SIG-M5 (cell line): ENCODE measurements around the gene NPAS3.

ENCODE experiments used
- DNase-seq: peaks from one replicate; lab custom pipeline; 2025; lab: John Stamatoyannopoulos, UW

Gene NPAS3

DNA sequence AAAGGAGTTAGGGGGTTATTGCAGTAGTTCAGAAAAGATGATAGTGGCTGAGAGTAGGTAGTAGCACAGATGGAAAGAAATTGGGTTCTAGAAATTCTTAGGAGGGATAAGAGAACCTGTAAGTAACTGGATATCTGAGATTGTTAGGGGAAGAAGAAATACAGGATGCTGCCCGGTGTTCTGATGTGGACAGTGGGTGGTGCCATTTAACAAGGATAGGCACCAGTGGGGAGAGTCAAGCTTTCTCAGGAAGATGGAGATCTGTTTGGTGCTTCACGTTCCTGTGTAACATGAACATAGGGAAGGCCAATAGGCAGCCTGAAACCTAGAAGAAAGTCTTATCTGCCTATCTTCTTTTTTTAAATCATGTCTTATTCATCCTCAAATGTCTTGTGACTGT, 245.9 kb downstream of the NPAS3 start:
- DNase-seq: no peak

DNA sequence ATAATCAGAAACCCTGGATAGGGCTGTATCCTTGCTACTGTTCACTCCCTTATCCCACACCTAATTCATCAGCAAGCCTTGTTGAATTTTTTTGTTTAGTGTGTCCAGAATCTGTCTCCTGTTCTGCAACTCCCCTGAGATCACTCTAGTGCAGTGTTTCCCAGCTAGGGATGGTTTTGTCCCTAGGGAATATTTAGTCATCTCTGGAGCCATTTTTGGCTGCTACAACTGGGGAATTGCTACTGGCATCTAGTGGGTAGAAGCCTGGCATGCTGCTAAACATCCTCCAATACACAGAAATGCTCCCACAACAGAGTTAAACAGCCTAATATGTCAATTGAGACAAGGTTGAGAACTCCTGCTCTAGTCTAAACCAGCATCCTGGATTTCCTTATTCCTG, 248.0 kb downstream of the NPAS3 start:
- no peak for DNase-seq

DNA sequence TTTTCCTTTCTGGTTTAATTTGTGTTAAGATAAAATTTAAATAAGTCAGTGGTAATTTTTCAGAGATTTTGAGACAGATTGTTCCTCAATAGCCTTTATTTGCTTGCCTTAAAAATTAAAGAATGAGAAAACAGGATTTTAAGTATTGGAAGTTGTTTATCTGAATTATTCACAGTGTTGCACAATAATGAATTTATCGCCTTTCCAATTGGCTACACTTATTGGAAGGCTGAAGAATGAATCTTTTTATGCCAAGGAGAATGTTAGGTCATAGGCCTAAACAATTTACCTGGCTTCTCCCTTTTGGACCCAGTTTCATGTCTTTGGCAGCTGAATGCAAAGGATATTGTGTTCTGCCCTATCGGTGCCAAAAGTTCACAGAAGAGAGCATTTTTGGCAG, 250.2 kb downstream of the NPAS3 start:
- DNase-seq: no peak

DNA sequence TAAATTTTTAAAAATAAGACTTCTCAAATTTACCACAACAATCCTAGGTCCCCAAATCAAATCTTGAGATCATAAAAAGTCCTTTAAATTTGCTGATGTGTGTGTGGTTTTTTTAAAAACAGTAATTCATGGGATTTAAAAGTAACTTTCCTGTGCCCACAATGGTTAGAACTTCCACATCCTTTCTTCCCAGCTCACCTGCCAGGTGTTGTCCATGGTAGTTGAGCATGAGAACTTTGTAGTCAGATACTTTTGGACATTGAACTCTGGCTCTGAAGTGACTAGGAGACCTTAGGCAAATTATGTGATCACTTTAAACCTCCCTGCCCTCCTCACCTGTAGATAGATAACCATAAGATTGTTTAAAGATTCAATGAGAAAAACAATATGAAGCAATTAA, 253.2 kb downstream of the NPAS3 start:
- no peak for DNase-seq

DNA sequence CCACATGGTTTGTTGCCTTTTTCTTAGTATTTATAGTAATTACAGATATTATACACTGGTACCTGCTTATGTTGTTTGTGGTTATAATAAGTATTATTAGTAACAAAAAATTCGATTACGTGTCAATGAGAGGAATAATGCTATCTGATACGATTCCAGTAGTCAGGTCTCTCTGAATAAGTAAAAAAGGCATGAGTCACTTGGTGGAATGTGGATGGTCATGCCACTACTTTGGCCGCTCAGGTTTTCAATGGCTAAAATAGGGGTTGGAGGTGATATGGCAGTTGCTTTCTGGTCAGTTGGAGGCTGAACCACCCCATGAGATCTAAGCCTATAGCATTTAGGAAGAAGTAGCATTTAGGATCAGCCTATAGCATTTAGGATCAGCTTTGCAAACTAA, 255.9 kb downstream of the NPAS3 start:
- no peak for DNase-seq

DNA sequence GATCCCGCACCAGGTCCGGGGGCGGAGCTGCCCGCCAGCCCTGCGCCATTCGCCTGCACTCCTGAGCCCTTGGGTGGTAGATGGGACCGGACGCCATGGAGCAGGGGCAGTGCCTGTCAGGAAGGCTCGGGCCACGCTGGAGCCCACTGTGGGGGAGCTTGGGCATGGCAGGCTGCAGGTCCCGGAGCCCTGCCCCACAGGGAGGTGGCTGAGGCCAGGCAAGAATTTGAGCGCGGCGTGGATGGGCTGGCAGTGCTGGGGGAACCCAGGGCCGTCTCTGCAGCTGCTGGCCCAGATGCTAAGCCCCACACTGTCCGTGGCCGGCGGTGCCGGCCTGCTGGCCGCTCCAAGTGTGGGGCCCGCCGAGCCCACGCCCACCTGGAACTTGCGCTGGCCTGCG, 260.0 kb downstream of the NPAS3 start:
- no peak for DNase-seq

DNA sequence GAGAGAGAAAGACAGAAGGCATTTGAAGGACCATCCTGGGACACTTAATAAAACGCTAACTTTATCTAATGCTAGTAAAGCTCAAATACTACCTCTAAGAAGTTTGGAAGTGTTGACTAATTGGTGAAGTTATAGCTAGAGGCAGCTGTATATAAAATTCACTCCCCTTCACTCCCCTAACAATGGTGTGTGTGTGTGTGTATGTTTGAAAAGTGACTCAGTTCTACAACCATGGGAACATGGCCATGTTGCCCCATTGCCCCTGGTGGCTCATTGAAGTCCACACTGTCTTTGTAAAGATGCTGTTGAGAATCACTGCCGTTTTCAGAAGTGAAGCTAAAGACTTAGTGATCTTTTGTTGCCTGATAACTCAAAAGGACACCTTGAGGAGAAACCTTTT, 262.4 kb downstream of the NPAS3 start:
- DNase-seq: no peak

DNA sequence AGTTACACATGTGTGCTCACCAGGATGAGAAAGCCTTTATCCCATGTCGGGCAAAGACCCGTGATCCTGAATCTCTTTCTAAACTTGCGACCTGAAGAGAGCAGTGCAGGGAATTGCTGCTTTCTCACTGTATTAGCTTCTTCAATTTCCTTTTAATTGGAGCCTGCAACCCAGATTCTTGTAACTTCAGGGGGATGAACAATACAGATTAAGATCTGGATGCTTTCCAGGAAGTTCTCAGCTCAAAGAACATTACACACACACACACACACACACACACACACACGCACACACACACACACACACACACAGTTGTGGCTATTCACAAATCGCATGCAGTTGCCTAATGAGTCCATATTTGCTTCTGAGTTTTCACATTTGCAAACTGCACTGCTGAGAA, 268.3 kb downstream of the NPAS3 start:
- DNase-seq: no peak

DNA sequence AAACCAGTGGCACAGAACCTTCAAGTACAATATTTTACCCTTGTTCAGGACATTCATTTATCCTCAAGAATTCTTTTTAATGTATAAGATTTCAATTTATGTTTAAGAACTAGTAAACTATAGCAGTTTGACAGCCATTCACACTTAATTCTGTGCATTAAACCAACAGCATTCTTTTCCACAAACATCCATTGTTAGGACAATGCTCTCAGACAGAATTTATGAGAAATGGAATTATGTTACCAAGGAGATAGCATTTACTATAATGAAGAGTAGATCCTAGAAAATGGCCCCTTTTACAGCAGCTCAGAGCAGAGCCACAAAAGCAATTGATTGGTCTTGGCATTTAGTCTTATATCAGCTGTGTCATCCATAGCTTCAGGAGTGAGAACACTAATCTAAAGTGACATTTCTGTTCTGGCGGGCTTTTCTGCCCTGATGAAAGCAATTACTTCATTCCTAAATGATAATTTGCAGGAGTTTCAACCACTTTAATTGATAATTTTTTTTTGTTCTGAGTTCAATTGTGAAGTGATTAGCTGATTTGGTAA, 268.9 kb downstream of the NPAS3 start:
- no peak for DNase-seq

DNA sequence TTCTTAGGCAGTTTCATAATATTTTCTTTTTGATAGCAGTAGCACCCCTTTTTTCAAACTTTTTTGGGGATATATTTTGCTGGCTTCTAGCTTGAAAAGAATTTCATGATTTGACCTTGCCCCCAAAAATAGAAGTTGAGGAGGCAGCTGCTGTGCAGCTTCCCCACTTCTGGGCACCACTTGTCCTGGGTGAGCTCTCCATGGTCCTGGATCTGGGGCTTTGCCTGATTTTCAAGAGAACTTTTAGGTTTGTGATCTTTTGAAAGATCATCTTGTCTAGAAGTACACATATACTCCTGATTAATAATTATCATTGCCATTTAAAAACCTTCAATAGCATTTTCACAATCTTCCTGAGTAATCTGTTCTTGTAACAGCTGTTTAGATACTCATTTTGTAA, 271.6 kb downstream of the NPAS3 start:
- no peak for DNase-seq

DNA sequence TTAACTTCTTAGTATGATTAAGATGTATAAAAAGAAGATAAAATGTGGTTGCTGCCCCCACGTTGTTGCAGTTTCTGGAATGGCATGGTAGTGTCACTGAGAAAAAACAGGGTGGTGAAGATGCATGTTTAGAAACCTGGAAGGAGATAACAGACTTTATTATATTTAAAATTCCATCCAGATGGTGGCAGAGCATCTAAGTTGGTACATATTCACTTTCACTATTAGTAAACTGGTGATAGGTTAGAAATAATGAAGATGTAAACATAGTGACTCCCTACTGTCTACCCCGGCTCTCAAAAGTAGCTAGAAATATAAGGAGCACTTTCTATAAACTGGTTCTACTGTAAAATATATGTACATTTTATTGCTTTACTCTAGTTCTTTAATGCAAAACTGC, 279.3 kb downstream of the NPAS3 start:
- no peak for DNase-seq

DNA sequence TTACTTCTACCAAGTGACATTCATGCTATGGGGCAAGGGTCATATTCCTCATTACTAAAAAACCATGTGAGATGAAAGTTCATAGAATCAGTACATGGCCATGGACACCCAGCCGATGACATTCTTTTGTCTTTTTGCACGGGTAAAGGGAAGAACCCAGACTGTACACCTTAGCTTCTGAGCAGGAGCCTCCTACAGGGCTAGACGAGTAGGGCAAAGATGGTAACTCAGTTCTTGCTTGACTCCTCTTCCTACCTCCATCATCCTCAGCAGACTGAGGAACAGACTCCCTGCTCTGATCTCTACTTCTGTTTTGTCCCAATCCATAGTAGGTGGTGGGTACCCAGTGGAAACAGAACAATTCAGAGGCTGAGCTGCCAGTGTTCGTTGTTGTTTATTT, 281.3 kb downstream of the NPAS3 start:
- no peak for DNase-seq

DNA sequence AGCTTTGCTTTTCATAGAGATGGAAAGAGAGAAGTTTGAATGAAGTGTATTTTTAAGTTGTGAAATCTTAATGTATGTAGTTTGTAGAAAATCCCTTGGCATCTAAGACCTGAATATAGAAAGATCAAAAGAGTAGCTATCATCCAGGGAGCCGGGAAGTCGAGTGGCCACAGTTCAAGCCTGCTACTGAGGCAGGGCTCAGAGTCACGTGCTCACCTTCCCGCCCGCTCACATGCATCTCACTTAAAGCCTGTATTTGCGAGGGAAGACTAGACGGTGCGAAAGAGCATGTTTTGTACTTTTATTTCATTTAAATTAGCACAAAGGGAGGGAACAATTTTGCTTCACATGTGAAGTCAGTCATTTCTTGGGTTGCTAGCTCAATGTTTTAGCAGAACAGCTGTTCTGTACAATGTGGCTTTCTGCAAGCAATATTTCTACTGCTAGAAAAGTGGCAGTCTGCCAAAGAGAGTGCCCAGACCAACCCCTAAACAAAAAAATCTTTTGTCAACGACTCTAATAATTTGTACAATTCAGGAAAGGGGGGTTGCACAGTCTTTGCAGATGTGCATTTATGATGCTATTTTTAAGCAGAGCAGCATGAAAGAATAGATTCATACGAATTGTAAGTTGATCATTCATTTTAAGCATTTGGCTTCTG, 290.7 kb downstream of the NPAS3 start:
- DNase-seq: no peak

DNA sequence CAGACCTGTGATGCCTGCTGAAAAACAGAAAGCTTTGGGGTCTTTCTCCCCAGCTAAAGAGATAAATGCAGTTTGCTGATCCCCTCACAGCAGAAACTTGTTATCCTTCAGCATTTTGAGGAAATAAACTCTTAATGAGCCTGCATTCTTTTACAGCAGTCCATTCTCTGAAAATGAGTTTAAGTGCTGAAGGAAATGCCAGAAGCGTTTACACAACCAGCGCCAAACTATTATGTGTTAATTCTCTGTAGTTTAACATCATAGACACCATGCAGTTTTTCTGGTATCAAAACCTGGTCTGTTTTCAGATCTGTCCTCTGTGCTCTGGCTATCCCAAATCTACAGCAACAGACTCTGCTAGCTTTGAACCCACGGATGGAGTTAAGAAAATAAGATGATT, 291.3 kb downstream of the NPAS3 start:
- DNase-seq: no peak

DNA sequence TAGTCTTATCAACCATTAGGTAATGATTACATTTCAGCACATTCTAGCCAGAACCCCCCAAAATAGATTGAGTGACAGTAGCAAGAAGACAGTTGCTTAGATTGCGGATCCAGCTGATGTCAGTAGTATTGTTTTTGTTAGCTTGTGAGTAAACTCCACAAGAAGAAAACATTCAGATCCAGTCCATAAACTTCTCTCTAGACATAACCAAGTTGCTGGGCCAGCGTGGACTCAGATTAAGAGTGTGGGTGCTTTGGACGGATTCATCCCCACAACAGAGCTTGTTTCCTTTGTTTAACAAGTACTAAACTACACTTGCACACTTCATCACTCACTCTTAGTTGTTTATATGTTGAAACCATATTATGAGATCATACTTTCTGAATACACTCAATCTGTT, 293.4 kb downstream of the NPAS3 start:
- no peak for DNase-seq

DNA sequence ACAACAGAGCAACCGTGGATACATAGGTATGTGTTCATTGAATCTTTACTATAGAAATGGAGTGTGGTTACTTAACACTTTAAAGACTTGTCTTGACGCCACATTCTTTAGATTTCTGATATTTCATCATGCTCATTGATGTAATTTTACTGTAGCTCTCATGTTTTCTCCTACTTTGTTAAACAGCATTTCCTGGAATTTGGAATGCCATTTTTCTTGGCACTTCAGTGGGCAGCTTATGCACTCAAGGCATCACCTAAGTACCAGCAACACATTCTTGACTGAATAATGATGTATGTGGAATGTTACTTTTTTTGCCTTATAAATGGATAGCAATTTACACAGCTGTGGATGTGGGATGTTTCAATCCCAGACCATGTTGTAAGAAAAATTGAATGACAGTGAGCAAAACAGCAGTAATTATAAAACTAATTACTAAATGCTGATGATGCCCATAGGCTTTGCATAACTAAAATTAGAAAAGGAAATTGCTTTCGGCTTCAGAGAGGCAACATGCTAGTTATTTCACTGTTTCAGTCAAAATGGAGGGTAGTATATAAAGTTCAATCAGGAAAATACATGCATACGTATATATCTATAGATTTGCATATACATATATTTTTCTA, 298.5 kb downstream of the NPAS3 start:
- no peak for DNase-seq

DNA sequence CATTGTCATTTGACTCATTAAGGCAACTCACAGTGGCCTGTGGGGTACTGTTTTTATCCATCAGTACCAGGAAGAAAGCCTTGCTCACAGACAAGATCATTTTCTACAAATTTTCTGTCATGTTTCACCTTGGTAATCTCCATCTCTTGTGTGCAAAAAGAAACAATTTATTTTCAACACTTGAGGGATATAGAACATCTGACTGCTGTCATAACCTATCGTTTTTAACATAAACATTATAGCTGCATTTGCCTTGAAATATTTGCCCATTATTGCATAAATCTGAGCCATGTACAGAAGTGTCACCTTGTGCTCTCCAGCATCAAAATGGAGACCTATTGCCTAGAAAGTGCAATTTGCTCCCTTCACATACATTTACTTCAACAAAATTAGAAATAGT, 300.8 kb downstream of the NPAS3 start:
- DNase-seq: no peak

DNA sequence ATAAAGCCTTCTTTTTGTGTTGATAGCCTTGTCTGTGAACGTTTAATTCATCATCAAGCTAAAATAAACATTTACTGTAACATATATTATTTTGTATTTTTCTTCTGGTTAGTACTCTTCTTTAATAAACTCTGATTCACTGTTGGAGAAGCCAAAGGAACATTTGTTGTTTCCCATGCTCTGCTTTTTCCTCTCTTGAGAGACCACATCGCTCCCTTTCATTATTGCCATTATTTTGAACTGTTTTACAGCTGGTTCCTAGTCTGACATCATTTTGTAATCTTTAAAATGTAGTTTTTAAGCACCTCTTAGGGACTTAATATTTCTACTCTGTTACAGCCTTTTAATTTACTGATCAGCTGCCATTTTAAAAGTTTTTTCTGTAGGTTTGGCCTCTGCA, 301.8 kb downstream of the NPAS3 start:
- DNase-seq: no peak

DNA sequence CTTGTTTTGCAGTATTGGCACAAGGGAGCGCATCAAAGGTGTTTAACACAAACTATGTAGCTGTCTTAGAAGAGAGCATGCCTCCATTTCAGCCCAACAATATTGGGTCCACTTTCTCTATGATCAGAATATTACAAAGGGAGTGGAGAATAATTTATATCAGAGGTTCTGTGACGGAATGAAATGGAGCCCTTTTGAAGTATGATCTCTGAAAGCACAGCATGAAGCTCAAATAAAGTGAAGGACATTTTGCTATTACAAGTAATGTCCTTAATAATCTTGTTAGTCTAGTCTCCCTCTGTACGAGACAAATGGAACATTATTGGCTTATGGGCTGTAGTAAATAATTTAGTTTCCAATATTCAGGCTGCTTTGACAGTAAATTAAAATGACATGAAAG, 302.7 kb downstream of the NPAS3 start:
- no peak for DNase-seq

DNA sequence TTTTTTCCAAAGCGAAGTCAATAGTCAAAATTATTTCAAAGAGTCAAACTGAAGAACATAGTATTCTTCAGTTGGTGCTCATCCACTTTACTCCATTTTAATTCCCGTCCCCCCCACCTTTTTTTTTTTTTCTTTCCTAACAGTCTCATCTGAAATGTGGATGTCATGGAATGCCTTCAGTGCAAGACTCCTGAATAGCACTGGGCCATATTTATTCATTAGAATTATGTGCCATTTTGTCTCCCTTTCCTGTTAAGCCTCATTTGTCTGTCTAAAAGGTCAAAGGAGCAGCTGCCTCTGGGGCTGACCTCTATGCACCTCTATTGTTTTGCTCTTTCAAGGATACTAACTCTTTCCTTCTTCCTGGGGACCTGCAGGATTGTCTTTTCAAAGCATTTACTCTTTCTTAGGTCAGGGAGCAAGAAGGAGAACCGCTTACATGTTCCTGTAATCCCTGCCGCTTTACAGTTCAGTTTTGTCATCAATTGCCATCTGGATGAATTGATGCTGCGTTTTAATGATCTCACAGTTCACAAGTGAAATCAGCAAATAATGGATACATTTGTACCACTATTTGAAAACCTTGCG, 310.6 kb downstream of the NPAS3 start:
- DNase-seq: no peak

DNA sequence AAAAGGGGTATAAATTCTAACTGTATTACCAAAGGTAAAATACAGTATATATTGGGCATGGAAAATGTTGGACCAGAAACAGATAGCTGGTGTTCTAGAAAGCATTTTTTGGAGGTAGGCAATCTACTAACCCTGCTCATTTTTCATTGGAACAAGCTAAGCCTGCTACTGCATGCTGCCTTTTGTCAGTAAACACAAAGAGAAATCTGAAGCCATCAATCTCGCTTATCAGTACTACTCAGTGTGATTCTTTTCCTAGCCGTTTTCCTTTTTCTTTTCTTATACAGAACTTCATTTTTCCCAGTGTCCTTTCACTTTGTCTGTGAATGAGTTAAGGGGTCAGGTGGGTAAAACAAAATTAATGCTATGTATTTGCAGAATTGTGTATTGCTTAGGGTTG, 312.3 kb downstream of the NPAS3 start:
- no peak for DNase-seq

DNA sequence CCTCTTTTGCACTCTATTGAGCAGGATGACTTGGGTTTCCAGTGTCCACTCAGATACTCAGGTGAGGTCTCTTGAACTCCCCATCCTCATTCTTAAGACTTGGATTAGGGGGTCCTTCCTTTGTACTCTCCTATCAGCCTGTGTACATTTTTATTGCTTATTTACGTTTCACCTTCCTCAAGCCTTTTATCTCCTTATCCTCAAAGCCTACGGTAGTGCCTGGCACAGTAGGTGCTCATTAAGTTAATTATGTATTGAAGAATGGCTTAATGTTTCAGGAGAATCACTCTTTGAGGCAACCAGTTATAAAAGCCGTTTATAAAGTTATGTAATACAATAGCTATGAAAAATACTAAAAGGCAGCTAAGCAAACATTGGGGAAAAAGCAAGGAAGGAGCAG, 315.7 kb downstream of the NPAS3 start:
- DNase-seq: no peak

DNA sequence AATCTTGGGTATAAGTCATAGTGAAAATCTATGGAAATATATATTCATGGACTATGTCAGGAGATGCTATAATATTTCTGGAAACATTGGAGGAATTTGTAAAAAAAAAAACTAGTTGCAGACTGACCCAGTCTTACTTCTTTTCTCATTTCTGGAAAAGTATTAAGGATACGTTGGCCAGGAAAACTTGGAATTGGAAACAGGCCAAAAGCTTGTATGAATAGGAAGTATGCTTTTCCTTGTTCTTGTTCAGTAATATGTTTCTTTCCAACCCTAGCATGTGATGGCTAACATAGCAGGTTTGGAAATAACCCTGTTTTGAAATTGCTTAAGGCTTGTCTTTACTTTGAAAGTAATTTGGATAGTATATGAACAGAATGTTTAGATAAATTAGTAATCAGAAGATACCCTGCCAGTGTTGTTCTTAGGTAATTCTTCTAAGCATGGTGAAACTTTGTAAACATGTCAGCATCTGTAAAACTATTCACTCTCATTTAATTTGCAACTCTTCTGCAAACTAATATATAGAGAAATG, 316.2 kb downstream of the NPAS3 start:
- DNase-seq: no peak
